CD4-positive, alpha-beta T cell treated with Interleukin-15 for 4 hours (primary cell): ENCODE data around the gene SLC12A3.
"Not testable (repeated sequence)": the region's sequence is repeated elsewhere in the genome, so short reads cannot be mapped to it uniquely, and the experiment has no call there.

Experiments used
- DNase-seq: peaks from one replicate; pipeline ENCODE4 v3.0.0-alpha.2; 2020; ENCODE audit warnings: low spot score

Gene SLC12A3

DNA sequence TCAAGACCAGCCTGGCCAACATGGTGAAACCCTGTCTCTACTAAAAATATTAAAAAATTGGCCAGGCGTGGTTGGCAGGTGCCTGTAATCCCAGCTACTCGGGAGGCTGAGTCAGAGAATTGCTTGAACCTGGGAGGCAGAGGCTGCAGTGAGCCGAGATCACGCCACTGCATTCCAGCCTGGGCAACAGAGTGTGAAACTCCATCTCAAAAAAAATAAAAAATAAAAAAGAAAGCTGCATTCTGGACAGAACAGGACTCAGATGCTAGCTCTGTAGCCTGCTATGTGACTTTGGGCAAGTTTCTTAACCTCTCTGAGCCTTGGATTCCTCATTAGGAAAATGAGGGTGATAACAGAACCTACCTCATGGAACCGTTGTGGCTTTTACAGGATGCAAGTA, 3.8 kb downstream of the SLC12A3 start:
- DNase-seq, result not testable (repeated sequence)

DNA sequence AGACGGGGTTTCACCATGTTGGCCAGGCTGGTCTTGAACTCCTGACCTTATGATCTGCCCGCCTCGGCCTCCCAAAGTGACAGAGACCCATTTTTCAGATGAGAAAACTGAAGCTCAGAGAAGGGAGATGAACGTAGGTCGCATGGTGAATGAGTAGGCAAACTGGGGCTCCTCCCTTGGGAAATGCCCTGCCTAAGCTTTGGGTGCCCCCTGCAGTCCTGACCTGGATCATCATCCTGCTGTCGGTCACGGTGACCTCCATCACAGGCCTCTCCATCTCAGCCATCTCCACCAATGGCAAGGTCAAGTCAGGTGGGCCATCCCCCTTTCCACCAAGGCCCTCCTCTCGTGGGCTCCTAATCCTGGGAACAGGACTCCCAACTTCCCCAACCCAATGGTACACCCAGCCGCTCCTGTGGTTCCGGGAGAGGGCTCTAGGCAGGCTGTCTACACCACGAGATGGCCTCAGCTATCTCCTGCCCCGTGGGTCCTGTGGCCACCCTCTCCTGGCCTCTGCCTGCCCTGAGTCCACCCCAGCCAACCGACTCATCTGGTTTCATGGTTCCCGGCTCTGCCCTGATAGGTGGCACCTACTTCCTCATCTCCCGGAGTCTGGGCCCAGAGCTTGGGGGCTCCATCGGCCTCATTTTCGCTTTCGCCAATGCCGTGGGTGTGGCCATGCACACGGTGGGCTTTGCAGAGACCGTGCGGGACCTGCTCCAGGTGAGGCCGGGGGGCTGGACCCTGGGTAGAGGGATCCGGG, 4.7 kb downstream of the SLC12A3 start:
- DNase-seq, result peak; percentile 30

DNA sequence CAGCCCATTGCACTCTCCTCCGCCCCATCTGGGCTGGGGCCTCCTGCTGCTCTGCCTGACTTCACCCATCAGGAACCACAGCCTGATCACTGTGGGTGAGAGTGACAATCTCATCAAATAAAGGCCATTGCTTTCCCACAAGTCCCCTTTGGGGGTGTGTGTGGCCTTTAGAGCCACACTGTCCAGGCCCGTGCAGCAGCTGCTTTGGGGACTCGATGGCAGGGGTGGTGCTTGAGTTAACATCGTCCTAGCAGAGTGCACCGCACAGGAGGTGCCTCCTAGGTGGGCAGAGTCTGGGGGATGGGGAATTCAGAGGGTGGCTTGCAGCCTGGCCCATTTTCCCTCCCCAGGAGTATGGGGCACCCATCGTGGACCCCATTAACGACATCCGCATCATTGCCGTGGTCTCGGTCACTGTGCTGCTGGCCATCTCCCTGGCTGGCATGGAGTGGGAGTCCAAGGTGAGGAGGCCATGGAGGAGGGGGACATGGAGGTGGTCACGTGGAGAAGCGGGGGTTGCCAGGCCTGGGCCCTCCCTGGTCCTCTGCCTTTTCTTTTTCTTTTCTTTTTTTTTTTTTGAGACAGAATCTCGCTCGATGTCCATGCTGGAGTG, 5.4 kb downstream of the SLC12A3 start:
- DNase-seq, result no peak

DNA sequence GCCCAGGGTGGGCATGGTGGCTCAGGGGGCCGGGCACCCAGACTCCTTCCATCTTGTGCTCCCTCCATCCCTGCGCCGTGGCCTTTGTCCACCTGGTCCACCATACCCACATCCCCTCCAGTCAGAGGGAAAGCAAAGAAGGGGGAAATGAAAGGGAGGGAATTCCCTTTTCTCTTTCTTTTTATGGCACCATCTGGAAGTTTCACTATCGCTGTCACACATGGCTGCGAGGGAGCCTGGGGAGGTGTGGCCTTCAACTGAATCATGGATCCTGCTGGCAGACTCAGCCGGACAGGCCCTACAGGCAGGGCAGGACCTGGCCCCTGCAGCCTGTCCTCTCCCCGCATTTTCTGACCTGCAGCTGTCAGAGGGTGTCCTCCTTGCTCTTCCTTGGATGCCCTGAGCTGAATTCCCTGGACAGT, 6.2 kb downstream of the SLC12A3 start:
- DNase-seq, result no peak

DNA sequence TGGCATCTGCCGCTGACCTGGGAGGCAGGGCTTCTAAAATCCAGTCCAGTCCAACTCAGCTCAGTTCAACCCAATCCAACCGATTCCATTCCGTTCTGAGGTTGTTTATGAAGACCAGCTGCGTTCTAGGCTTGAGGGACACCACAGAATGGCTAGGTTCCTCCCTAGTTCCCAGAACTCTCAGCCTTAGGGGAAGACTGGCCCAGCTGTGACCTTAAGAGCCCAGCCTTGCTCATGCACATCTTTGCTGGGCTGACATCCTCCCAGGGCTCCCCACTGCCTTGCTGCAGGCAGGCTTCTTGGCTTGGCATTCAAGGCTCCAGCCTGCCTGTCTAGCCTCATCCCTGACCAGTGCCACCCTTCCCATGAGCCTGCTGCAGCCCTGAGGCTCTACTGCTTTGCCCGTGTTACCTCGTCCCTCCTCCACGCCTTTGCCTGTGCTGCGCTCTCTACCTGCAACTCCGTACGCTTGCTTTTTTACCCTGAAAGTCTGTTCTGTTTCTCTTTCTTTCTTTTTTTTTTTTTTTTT, 7.9 kb downstream of the SLC12A3 start:
- no peak for DNase-seq

DNA sequence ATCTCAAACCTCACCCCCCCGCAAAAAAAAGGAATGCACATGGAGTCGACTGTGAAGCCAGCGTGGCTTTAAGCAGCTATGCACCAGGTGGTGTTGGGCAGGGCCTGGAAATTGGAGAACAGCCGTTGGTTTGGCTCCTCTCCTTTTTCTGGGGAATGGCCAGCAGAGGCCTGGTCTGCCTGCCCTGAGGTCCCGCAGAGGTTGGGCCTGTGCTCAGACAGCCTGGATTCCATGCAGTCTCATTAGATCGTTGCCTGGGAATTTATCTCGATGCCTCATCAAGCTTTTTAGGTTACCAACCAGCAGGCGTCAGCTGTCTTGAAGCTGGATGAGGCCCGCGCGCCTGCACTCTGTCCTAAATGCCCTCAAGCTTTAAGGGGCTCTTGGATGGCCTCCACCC, 9.8 kb downstream of the SLC12A3 start:
- no peak for DNase-seq

DNA sequence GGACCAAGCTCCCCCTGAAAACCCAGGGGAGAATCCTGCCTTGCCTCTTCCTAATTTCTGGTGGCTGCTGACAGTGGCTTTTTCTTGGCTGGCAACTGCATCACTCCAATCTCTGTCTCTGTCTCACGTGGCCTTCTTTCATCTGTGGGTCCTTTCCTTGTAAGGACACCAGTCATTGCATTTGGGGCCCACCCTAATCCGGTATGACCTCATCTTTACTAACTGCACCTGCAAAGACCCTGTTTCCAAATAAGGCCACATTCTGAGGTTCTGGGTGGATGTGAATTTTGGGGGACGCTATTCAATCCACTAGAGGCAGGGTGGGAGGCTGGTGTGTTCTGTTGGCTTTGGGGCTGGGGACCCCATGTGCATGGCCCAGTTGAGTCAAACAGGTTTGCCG, 11.0 kb downstream of the SLC12A3 start:
- DNase-seq, result no peak

DNA sequence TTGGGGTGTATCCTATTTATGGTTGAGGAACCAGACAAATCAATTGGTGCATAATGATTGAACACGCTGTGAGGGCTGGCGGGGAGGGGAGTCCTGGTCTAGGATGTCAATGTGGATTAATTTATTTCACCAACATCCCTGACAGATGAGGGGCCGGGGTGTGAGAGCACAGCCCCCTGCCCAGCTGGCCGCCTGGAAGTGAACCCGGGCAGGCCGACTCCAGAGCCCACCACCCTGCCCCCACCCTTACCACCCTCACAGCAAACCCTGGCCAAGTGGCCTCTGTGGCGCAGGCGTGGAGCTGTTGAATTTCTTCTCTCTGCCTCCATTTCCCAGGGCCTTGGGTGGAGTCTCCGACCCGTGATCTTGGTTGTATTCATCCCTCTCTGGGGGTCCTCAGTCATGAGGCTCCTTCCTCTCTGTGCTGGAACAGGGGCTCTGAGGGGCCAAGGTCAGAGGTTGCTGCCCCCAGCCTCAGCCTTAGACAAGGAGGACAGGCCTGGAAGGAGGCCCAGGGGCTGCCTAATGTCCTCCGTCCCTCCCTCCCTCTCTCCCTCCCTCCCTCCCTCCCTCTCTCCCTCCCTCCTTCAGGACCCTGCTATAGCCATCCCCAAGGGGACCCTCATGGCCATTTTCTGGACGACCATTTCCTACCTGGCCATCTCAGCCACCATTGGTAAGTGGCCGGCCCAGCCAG, 12.6 kb downstream of the SLC12A3 start:
- DNase-seq, result no peak

DNA sequence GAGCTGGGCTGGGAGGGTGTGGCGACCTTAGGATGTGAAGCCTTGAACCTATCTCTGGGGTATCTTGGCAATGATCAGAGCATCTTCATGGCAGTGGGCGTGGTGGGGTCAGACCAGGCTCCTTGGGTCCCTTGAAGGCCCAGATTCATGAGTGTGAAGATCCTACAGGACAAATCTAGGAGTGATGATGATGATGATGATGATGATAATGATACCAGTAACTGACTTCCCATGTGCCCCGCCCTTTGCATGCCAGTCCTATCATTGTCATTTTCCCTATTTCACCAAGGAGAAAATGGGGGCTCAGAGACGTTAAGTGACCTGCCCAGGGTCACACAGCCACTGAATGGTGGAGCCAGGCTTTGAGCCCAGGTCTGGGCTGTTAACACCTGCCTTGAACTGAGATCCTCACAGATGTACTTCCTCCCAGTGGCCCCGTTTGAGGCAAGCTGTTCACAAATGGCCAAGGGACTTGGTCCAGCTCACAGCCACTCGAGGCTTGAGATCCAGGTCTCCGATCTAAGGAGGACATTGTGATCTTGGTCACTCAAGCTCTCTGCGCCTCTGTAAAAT, 13.4 kb downstream of the SLC12A3 start:
- no peak for DNase-seq

DNA sequence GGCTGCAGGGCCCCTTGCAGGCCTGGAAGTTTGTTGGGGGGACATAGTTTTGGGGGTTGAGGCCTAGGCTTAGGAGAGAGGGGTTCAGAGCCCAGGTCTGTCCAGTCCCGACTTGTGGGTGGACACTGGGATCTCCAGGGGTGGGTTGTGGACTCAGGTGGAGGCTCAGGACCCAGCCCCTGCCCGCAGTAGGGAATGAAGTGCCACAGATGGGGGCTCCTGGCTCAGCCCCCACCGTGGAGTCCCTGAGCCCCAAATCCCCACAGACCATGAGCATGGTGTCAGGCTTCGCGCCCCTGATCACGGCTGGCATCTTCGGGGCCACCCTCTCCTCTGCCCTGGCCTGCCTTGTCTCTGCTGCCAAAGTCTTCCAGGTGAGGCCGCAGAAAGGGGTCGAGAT, 14.3 kb downstream of the SLC12A3 start:
- no peak for DNase-seq

DNA sequence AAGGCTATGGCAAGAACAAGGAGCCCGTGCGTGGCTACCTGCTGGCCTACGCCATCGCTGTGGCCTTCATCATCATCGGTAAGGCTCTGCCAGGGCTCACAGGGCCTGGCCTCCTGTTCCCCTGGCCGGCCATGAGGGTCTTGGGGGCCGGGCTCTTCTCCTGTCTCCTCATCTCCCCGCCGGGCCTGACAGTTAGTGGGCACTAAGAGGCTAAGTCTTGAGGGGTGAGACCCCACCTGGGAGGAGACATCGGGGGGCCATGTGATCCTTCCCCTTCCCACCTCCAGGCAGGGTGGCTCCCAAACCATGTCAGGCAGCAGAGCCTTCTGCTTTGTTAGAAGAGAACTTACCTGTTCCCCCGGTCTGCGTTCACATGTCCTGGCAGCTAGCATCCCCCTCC, 15.2 kb downstream of the SLC12A3 start:
- DNase-seq, result no peak

DNA sequence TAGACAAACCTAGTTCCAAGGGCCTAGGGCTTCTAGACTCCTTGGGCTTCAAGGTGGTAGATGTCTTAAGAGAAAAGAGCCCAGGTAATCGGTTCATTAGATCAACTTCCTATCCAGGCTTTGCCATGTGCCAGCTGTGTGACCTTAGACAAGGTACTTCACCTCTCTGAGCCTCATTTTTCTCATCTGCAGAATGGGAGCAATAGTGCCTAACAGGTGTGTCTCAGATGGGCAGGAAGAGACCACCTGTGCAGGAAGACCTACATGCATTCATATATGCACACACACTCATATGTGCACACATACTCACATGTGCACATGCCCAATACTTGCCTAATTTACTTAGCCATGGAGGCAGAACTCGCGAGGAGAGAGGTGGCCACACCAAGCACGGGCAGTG, 15.7 kb downstream of the SLC12A3 start:
- no peak for DNase-seq

DNA sequence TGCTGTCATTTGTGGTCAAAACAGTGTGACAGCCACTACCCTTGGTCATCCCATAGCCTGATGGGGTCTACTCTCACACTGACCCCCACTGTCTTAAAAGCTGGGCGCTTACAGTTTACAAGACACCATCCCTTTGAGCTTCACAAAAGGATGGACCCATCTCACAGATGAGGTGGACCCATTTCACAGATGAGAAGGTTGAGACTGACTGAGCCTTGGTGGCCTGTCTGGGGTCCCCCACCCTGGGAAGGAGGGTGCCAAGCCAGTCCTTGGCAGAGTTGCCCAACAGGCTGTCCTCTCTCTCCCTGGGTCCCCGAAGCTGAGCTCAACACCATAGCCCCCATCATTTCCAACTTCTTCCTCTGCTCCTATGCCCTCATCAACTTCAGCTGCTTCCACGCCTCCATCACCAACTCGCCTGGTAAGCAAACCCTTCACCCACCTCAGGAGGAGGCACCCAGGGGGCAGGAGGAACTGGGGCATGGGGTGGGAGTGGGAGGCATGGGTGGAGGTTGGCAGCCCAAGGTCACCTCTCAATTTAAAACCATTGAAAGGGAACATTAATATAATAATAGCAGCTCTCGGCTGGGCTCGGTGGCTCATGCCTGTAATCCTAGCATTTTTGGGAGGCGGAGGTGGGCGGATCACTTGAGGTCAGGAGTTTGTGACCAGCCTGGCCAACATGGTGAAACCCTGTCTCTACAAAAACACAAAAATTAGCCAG, 17.2 kb downstream of the SLC12A3 start:
- no peak for DNase-seq

DNA sequence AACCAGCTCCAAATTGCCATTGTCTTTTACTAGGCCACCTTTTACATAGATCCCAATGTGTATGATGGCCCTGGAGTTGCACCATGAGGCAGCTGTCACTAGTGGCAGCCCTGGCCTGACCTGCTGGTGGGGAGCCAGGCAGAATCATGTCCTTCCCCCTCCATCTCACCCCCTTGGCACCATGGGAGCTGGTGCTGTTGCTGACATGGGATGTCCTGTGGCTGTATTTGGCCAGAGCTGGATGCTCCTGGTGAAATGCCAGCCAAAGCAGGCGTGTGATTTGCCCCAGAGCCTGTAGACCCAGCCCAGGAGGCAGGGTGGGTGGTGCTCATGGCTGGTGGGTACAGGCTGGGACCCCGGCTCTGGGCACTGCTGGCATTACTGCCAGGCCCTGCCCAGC, 18.6 kb downstream of the SLC12A3 start:
- no peak for DNase-seq

DNA sequence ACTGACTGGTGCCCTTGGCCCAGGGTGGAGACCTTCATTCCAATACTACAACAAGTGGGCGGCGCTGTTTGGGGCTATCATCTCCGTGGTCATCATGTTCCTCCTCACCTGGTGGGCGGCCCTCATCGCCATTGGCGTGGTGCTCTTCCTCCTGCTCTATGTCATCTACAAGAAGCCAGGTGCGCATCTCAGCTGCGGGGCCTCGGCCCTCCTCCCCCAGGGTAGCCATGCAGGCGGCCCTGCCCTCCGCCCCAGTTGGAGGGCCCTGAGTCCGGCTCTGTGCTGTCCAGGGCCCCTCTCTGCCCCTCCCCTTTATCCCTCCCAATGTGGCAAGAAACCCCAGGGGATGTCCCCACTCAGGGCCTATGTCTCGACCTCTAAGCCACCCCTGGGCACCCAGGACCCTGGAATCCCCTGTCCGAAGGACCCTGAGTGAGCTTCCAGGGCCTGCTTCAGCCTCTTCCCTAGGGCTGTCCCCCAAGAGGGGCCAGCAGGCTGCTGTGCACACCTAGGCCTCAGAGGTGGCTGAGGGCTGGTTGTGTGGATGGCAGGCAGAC, 19.1 kb downstream of the SLC12A3 start:
- DNase-seq, result no peak

DNA sequence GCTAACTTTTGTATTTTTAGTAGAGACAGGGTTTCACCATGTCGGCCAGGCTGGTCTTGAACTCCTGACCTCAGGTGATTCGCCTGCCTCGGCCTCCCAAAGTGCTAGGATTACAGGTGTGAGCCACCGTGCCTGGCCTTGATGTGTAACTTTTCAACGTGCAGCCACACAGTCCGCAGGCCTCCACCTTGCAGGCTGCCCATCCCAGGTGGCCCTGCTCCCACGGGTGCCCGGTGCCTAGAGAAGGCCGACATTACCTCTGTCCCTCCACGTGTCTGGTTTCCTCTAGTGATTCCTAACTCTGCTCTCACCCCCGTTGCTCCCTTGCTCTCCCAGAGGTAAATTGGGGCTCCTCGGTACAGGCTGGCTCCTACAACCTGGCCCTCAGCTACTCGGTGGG, 19.9 kb downstream of the SLC12A3 start:
- not testable (repeated sequence) for DNase-seq

DNA sequence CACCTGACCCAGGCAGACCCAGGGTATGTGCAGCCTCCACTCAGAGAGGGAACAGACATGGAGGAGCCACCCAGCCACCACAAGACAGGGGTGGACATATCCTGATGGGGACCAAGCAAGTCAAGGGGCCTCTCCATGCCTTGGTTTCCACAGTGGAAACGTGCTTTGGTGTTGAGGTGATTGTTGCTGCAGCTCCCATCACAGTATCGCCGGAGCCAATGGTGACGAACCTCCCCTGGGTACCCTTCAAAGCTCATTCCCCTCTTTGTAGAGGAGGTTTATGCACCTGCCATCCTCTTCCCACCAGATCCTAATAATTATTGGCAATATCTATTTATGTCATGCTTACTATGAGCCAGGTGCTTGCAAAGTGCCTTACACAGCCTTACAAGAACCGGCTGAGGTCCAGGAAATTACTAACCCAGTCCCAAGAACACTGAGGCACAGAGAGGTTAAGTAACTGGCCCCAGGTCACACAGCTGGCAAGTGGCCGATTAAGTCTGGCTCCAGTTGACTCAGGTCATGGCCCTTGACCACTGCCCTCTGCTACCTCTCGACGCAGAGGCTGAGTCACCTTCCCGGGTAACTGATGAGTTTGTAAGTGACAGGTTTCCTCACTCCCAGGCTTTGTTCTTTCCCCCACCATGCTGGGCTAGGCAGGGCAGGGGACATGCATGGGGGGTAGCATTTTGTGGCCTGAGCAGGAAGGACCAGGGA, 20.6 kb downstream of the SLC12A3 start:
- no peak for DNase-seq

DNA sequence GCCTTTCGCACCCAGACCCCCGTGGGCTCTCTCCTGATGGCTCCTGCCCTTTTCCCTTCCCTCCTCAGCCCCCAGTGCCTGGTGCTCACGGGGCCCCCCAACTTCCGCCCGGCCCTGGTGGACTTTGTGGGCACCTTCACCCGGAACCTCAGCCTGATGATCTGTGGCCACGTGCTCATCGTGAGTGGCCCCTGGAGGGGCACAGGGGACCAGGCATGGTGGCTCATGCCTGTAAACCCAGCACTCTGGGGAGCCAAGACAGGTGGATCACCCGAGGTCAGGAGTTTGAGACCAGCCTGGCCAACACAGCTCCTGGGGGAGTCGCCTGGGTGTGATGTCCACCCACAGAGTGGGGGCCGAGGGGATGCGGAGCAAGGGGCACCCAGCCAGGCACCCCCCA, 21.3 kb downstream of the SLC12A3 start:
- no peak for DNase-seq

DNA sequence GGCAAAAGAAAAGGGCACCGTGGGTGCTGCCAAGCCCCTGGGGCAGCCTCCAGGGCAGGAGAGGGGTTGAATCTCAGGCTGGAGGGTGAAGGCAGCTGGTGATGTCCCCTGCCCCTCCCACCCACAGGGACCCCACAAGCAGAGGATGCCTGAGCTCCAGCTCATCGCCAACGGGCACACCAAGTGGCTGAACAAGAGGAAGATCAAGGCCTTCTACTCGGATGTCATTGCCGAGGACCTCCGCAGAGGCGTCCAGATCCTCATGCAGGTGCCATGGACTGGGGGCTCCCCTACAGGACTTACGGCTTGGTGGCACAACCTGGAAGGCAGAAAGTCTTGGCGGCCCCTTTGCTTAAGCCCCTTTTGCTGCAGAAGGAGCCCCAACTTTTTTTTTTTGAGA, 21.8 kb downstream of the SLC12A3 start:
- no peak for DNase-seq

DNA sequence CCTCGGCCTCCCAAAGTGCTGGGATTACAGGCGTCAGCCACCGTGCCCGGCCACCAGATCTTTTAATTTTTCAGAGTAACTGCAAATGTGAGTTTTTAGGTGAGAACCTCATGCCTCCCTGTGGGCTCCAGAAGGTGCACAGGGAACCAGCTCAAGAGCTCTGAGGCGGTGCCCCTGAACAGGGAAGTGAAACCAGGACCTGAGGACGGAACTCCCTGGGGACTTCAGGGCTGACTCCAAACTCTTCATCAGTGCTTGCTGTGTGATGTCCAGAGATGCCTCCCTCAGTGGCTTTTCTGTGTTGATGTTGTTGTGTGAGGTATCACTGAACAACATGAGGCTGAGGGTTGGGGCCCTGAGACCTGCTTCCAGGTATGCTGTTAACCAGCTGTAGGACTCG, 23.8 kb downstream of the SLC12A3 start:
- DNase-seq, result no peak

DNA sequence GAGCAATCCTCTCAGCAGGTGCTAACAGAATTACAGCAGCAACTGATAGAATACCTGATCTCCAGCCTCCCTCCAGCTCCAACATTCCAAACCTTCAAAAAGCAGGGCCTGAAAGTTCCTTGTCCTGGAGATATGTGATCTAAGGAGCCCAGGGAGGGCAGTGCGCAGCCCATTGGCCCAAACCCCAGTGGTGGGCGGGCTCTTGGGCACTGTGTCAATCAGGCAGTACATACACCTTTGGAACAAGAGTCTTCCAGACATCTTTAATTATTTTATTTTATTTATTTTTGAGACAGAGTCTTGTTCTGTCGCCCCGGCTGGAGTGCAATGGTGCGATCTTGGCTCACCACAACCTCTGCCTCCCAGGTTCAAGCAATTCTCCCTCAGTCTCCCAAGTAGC, 24.2 kb downstream of the SLC12A3 start:
- DNase-seq, result no peak
